ENCODE data around the gene TMEM205. TPM values are rescaled to one million over a fixed set of nuclear protein-coding genes. Genes with fewer than 3 reads are reported as not detected.
"Not testable (repeated sequence)": the region's sequence is repeated elsewhere in the genome, so short reads cannot be mapped to it uniquely, and the experiment has no call there.

The TMEM205 gene
- total and polyA plus RNA-seq, 7 donors: 11.1 to 291 (median 131) TPM

DNA sequence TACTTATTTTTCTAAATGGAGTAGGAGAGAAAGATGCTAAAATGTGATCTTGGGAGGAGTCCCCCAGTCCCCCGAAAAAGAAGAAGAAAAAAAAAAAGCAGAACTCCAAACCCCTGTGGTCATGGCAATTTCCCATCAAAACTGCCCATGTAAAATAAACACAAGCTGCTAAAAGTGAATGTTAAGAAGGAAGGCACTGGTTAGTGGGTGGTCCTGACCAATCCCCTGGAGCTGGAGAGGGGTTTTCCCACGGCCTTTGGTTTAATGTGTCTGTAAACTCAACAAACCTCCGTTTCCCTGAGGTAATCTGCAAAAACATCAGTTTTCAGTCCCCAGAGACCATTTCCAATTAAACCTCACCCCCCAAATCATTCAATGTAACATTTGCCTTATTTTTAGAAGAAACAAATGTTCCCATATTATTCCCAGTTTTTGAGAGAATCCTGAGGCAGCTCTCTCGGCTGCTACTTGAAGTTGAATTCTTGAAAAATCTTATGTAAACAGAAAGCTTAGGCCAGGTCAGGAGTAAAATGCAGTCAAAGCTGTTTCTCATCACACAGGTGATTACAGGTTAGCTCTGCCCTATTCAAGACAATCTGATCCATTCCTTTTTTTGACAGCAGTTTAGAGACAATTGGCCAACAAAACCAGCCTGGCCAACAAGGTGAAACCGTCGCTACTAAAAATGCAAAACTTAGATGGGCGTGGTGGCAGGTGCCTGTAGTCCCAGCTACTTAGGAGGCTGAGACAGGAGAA, 23.6 kb downstream of the TMEM205 start:
- Histone ChIP-seq H3K27me3 (no peaks in the 10 kb centered on the region), H3K4me3 (no peak overlapping the region), H3K9me3 (no peaks in the 10 kb centered on the region), H3K27ac (no peak overlapping the region), H3K4me1 (peaks cover 0 to 24% (median 18%) of the 10 kb centered on the region in 4 donors), H3K36me3 (peaks cover 0 to 21% (median 8%) of the 10 kb centered on the region in 4 donors)
- WGBS, 2 donors: 29 to 47% methylated on average over 7 of the region's 7 CpGs
- DNase-seq: no peak
- intact Hi-C loops (cut with DNase I): no loop called here
- TF ChIP-seq POLR2AphosphoS5 (IDR thresholded peaks at IDR 0.05) (no peak), EP300 (IDR thresholded peaks at IDR 0.05) (no peak), POLR2A (IDR thresholded peaks at IDR 0.05) (no peak)
- TF ChIP-seq, protein P1, sequence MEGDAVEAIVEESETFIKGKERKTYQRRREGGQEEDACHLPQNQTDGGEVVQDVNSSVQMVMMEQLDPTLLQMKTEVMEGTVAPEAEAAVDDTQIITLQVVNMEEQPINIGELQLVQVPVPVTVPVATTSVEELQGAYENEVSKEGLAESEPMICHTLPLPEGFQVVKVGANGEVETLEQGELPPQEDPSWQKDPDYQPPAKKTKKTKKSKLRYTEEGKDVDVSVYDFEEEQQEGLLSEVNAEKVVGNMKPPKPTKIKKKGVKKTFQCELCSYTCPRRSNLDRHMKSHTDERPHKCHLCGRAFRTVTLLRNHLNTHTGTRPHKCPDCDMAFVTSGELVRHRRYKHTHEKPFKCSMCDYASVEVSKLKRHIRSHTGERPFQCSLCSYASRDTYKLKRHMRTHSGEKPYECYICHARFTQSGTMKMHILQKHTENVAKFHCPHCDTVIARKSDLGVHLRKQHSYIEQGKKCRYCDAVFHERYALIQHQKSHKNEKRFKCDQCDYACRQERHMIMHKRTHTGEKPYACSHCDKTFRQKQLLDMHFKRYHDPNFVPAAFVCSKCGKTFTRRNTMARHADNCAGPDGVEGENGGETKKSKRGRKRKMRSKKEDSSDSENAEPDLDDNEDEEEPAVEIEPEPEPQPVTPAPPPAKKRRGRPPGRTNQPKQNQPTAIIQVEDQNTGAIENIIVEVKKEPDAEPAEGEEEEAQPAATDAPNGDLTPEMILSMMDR (IDR thresholded peaks at IDR 0.05): no peak

DNA sequence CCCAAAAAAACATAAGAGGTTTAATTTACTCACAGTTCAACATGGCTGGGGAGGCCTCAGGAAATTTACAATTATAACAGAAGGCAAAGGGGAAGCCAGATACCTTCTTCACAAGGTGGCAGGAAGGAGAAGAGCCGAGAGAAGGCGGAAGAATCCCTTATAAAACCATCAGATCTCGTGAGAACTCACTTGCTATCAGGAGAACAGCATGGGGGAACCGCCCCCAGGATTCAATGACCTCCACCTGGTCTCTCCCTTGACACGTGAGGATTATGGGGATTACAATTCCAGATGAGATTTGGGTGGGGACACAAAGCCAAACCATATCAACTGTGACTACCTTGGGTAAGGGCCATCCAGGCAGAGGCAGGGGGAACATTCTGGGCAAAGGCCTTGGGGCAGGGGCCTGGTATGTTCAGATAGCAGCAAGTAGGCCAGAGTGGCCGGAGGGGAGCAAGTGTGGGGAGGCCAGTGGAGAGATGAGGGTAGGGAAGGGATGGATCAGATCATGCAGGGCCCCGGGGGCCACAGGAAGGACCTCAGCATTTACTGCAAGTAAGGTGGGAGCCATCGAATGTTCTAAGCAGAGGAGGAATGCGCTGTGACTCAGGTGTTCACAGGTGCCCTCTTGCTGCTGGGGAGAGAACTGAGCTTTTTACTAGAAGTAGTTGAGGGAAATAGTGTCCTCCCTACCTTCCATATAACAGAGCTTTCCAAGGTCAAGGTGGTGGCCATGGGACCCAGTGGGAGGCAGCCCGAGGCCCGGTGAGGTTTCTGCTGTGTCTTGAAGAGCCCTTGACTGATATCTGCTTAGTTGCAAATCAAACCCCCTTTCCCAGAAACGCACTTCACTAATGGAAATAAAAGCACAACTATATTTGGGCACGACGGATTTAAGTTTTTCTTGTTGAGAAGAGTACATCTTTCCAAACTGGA, 24.6 kb downstream of the TMEM205 start:
- DNase-seq: no peak
- no peaks in the 10 kb centered on the region for H3K9me3 ChIP-seq
- peaks cover 0 to 12% (median under 1%) of the 10 kb centered on the region in 4 donors for H3K36me3 ChIP-seq
- TF ChIP-seq POLR2AphosphoS5 (IDR thresholded peaks at IDR 0.05) (no peak), EP300 (IDR thresholded peaks at IDR 0.05) (no peak), POLR2A (IDR thresholded peaks at IDR 0.05) (no peak)
- TF ChIP-seq, protein P1 (IDR thresholded peaks at IDR 0.05): no peak
- WGBS, 2 donors: 73 to 81% methylated on average over 14 of the region's 14 CpGs
- peaks cover 0 to 24% (median 18%) of the 10 kb centered on the region in 4 donors for H3K4me1 ChIP-seq
- H3K27me3 ChIP-seq: peaks cover 0 to 4% (median 0%) of the 10 kb centered on the region in 3 donors
- intact Hi-C loops (cut with DNase I): no loop called here
- no peak overlapping the region for H3K4me3 ChIP-seq
- no peak overlapping the region for H3K27ac ChIP-seq

DNA sequence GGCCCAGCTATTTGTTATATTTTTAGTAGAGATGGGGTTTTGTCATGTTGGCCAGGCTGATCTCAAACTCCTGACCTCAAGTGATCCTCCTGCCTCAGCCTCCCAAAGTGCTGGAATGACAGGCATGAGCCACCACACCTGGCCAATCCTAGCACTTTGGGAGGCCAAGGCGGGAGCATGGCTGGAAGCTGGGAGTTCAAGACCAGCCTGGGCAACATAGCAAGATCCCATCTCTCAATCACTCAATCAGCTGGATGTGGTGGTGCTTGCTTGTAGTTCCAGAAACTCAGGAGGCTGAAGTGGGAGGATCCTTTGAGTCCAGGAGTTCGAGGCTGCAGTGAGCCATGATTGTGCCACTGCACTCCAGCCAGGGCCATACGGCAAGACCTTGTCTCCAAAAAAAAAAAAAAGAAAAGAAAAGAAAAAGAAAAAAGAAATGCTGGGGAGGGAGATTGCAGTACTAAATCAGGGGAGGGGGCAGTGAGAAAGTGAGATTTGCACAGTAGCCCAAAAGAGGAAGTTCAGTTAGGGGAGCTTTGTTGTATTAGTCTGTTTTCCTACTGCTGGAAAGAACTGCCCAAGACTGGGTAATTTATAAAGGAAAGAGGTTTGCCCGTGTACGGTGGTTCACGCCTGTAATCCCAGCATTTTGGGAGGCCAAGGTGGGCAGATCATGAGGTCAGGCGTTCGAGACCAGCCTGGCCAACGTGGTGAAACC, 25.6 kb downstream of the TMEM205 start:
- H3K27me3 ChIP-seq; H3K4me3 ChIP-seq; H3K27ac ChIP-seq; H3K36me3 ChIP-seq; DNase-seq; intact Hi-C loops (cut with DNase I); H3K9me3 ChIP-seq: not testable (repeated sequence)
- 63 to 80% methylated on average over 9 of the region's 9 CpGs for WGBS, 2 donors
- H3K4me1 ChIP-seq: peaks cover 0 to 24% (median 18%) of the 10 kb centered on the region in 4 donors

- 75 to 82% methylated on average over 9 of the region's 9 CpGs for WGBS, 2 donors
- H3K9me3 ChIP-seq: no peaks in the 10 kb centered on the region
- H3K36me3 ChIP-seq: no peaks in the 10 kb centered on the region
- H3K4me3 ChIP-seq: no peak overlapping the region
- intact Hi-C loops (cut with DNase I): no loop called here
- DNase-seq: no peak
- H3K27ac ChIP-seq: no peak overlapping the region
- TF ChIP-seq POLR2AphosphoS5 (IDR thresholded peaks at IDR 0.05) (no peak), EP300 (IDR thresholded peaks at IDR 0.05) (no peak), POLR2A (IDR thresholded peaks at IDR 0.05) (no peak)
- TF ChIP-seq, protein P1 (IDR thresholded peaks at IDR 0.05): no peak
- H3K27me3 ChIP-seq: no peaks in the 10 kb centered on the region
- no peaks in the 10 kb centered on the region for H3K4me1 ChIP-seq
These were observed 39.7 kb downstream of the TMEM205 start for GRCh38 chr19:11306337-11306736.

Data from sigmoid colon (tissue), 7 donors.